Fibroblast of skin of right quadriceps (primary cell): ENCODE measurements around the gene SLC22A15.

ENCODE experiments used
- DNase-seq: peaks from one replicate; pipeline ENCODE4 v3.0.0-alpha.2; 2013

SLC22A15 gene

DNA sequence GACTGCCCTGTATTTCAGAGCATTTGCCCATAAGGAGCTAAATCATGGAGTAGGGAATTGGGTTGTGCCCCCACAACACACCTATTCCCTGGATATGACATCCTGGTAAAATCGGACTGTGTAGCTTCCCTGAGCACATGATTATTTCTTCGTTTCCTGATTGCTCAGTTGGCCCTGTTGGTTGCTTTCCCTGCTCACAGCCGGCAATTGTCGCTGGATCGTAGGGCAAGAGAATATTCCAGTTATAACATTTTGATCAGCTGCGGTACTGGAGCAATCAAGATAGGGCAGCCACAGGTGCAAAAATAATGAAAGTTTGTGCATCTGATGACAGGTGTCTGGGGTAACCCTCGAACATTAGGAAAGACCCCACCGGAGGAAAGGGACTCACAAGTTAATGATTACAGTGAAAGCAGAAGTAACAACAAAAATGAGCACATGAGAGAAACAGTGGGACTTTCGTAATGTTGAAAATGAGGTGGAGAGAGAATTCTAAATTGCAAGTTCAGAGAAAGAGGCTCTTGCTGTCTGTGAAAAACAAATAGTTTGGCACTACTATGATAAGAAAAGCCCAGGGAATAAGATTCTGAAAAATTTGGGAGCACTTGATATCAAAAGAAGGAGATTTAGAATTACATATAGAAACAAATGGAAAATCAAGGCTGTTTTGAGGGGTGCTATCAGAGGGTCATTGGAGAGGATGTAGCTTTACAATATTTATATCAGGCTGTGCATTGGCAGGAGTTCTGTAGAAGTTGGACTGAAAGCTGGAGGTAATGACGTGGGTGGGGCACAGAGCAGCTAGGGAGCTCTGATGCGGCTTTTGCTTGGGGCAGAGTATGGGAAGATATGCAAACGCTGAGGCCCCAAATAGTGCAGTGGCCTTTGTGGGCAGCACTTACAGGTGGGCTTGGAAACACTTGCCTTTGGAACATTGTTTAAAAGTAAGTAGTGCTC lies 134.5 kb downstream of the SLC22A15 start, which contains the start of gene MAB21L3:
TSS of gene MAB21L3 (plus strand) at position 833 of the 957 bp plus-strand sequence. CDS start 1,217 bp downstream, outside the sequence.
- DNase-seq: no peak

- DNase-seq: no peak
Measured at GRCh38 chr1:116111524-116112021, 135.3 kb downstream of the SLC22A15 start.

DNA sequence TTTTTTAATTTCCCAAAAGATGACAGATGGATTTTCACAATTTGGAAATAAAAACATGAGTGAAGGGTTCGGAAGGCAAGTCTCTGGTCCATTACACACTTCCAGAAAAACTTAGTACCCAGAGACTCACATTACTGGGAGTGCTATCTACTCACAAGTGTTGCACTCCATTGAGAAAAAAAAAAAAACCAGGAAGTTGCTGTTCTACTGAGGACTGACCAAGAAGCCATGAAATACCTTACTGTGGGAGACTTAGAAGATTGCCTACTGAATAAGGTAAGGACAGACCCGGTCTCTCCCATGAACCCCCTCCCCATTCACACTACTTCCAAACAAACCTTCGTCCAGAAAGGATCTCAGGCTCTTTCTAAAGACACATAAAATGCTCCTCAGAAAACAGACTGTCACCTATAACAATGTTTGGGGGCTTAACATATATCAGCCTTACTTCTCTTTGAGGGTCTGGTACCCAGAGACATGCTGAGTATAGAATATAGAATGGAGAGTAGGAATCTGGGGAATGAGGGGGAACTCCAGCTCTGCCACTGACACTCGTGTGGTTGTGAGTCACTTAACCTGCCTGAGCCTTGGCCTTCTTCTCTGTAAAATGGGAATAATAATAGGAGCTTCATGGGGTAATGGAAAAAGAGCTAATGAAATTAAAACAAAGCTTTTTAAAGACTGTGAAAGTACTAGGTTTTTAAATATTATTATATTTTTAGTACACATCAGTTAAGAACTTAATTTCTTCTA lies 136.3 kb downstream of the SLC22A15 start:
- no peak for DNase-seq

DNA sequence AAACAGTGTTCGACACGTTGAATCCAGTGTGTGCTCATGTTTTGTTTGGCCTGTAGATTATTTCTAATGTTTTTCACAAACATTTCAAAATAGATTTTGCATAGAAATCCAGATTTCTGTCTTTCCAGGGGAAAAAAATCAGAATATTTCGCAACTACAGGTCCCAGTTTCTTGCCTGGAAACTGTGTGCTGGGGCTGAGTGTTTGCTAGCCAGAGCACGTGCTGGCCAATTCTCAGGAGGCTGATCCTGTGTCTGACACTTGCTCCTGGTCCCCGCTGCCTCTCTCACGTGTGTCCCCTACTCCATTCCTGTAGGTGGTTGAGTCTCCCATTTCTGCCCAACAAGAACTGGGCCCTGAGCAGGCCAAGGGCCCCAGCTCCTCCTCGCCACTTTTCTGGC lies 137.3 kb downstream of the SLC22A15 start:
- DNase-seq: no peak

GRCh38 chr1:116115476-116116439 lies 139.4 kb downstream of the SLC22A15 start:
- peak; percentile 96 for DNase-seq

DNA sequence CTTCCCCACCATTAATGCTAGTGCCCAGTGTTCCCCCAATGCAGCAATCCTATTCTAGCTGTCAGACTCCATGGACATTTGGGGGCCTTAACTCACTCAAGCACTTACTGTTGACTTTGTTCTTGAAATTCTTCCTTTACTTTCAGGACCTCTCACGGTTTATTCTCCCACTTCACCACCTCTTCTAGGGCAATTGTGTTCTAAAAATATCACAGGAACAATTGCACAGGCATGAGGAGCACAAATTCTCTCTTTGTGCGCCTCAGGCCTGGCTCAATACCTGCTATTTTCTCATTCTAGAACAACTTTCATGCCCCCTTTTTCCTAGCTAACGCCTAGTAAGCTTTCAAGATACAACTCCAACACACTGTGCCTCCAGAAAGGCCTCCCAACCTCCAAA lies 142.2 kb downstream of the SLC22A15 start:
- no peak for DNase-seq
